ENCODE data around the gene SGCD.

GRCh38 chr5:156598964-156599363, 272.0 kb downstream of the SGCD start:
- TF ChIP-seq EZH2phosphoT487 (IDR thresholded peaks at IDR 0.05; ENCODE audit: borderline replicate concordance, low read depth) = no peak
- TF ChIP-seq EP300 (IDR thresholded peaks at IDR 0.05; ENCODE audit: borderline replicate concordance in 1 of 2, low read depth in 1 of 2, low read length in 1 of 2) = no peak
- TF ChIP-seq NRF1 (IDR thresholded peaks at IDR 0.05; ENCODE audit: low read depth, low read length) = no peak

Data from SK-N-SH (cell line).